ENCODE results near the gene TMEM41A. TPM values are rescaled to one million over a fixed set of nuclear protein-coding genes. Genes with fewer than 3 reads are reported as not detected.

TMEM41A gene
- polyA plus RNA-seq, 3 donors: 3.9 to 7.2 (median 5.4) TPM

DNA sequence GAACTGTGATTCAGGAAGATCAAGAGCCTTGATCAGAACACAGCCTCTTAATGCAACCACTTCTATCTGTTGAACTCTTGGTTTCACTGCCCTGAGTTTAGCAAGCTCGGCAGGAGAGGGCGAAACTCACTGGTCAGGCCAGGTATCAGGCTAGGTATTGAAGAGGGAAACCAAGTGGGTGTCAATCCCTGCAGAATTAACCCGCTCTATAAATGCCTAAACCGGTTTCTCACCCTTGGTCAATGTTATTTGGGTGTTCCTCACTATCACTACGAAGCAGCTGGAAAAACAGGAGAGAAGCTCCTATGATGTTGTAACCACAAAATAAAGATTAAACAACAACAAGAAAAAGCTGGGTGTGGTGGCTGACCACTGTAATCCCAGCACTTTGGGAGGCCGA, 29.7 kb upstream of the TMEM41A start:
- intact Hi-C loops (cut with micrococcal nuclease): no loop called here
- no peaks in the 10 kb centered on the region for H3K9me3 ChIP-seq (replicated peaks in 1 of 2; ENCODE audit: control insufficient read depth in 1 of 2, insufficient read depth in 1 of 2, low read length in 2 of 2)

DNA sequence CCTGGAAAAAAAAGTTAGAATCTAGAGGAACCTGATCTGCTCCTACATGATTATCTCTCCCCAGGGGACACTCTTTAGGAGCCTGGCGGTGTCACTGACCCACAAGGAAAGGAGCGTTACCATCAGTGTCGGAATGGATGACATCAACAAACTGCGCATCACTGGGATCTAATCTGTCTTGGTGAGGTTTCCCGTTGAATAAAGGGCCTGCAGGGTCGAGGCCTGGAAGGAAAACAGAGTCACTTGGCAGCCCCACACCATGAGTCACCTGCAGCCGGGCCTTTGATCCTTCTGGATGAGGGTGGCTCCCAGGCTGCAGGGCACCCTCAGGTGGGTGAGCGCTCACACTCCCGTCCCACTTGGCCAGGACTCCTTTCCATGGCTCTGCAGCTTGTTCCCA, 28.5 kb upstream of the TMEM41A start:
- Histone ChIP-seq H3K4me3 (replicated peaks in 1 of 3; ENCODE audit: low read depth in 2 of 3, low read length in 3 of 3) (no peak overlapping the region), H3K27ac (ENCODE audit: low read depth in 1 of 2, low read length in 2 of 2) (no peak overlapping the region), H3K79me2 (ENCODE audit: insufficient read depth, low read length) (no peaks in the 10 kb centered on the region), H3K9ac (ENCODE audit: insufficient read depth, low read length, poor library complexity, severe bottlenecking) (no peak overlapping the region), H3K4me1 (ENCODE audit: control insufficient read depth in 1 of 2, insufficient read depth in 2 of 2, low read length in 2 of 2) (no peaks in the 10 kb centered on the region), H3K9me3 (replicated peaks in 1 of 2; ENCODE audit: control insufficient read depth in 1 of 2, insufficient read depth in 1 of 2, low read length in 2 of 2) (no peaks in the 10 kb centered on the region), H3K27me3 (ENCODE audit: control insufficient read depth in 2 of 2, insufficient read depth in 2 of 2, low read length in 2 of 2) (no peaks in the 10 kb centered on the region), H3K36me3 (replicated peaks in 1 of 2; ENCODE audit: control insufficient read depth in 1 of 2, insufficient read depth in 2 of 2, low read length in 2 of 2) (no peaks in the 10 kb centered on the region), H3K4me2 (replicated peaks; ENCODE audit: extremely low read depth, low read length, poor library complexity, severe bottlenecking) (no peak overlapping the region), H2AFZ (ENCODE audit: insufficient read depth, low read depth, low read length, poor library complexity, severe bottlenecking) (no peak overlapping the region), H4K20me1 (ENCODE audit: insufficient read depth, low read length) (no peaks in the 10 kb centered on the region)
- Mint-ChIP-seq H3K36me3 (no peaks in the 10 kb centered on the region), H3K27ac (peak overlapping the region in 1 of 7 donors; percentile 15), H3K9me3 (peaks cover 0 to 2% (median 0%) of the 10 kb centered on the region in 7 donors), H3K27me3 (ENCODE audit: low read depth in 3 of 3) (peaks cover 6 to 13% (median 9%) of the 10 kb centered on the region in 3 donors), H3K4me3 (no peak overlapping the region), H3K4me1 (no peaks in the 10 kb centered on the region)
- WGBS (ENCODE audit: insufficient coverage): 95% methylated on average over 9 of the region's 9 CpGs
- TF ChIP-seq, protein P1, sequence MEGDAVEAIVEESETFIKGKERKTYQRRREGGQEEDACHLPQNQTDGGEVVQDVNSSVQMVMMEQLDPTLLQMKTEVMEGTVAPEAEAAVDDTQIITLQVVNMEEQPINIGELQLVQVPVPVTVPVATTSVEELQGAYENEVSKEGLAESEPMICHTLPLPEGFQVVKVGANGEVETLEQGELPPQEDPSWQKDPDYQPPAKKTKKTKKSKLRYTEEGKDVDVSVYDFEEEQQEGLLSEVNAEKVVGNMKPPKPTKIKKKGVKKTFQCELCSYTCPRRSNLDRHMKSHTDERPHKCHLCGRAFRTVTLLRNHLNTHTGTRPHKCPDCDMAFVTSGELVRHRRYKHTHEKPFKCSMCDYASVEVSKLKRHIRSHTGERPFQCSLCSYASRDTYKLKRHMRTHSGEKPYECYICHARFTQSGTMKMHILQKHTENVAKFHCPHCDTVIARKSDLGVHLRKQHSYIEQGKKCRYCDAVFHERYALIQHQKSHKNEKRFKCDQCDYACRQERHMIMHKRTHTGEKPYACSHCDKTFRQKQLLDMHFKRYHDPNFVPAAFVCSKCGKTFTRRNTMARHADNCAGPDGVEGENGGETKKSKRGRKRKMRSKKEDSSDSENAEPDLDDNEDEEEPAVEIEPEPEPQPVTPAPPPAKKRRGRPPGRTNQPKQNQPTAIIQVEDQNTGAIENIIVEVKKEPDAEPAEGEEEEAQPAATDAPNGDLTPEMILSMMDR (IDR thresholded peaks at IDR 0.05): no peak
- DNase-seq: no peak
- intact Hi-C loops (cut with micrococcal nuclease): no loop called here

More for the DNA sequence above, 29.7 kb upstream of the TMEM41A start:
- no peaks in the 10 kb centered on the region for H3K79me2 ChIP-seq (ENCODE audit: insufficient read depth, low read length)
- H3K4me1 Mint-ChIP-seq: no peaks in the 10 kb centered on the region
- no peak overlapping the region for H3K27ac ChIP-seq (ENCODE audit: low read depth in 1 of 2, low read length in 2 of 2)
- H2AFZ ChIP-seq (ENCODE audit: insufficient read depth, low read depth, low read length, poor library complexity, severe bottlenecking): no peak overlapping the region
- H4K20me1 ChIP-seq (ENCODE audit: insufficient read depth, low read length): no peaks in the 10 kb centered on the region
- no CpG with 5 or more reads among the region's 6 CpGs for WGBS (ENCODE audit: insufficient coverage)
- no peak for DNase-seq
- no peak overlapping the region for H3K27ac Mint-ChIP-seq
- H3K4me1 ChIP-seq (ENCODE audit: control insufficient read depth in 1 of 2, insufficient read depth in 2 of 2, low read length in 2 of 2): no peaks in the 10 kb centered on the region
- H3K4me2 ChIP-seq (replicated peaks; ENCODE audit: extremely low read depth, low read length, poor library complexity, severe bottlenecking): no peak overlapping the region
- H3K36me3 ChIP-seq (replicated peaks in 1 of 2; ENCODE audit: control insufficient read depth in 1 of 2, insufficient read depth in 2 of 2, low read length in 2 of 2): no peaks in the 10 kb centered on the region
- H3K4me3 Mint-ChIP-seq: no peak overlapping the region
- TF ChIP-seq, protein P1 (IDR thresholded peaks at IDR 0.05): no peak
- peaks cover 0 to 2% (median 0%) of the 10 kb centered on the region in 7 donors for H3K9me3 Mint-ChIP-seq
- H3K27me3 Mint-ChIP-seq (ENCODE audit: low read depth in 3 of 3): peaks cover 6 to 9% (median 9%) of the 10 kb centered on the region in 3 donors
- H3K36me3 Mint-ChIP-seq: no peaks in the 10 kb centered on the region
- no peak overlapping the region for H3K4me3 ChIP-seq (replicated peaks in 1 of 3; ENCODE audit: low read depth in 2 of 3, low read length in 3 of 3)
- H3K9ac ChIP-seq (ENCODE audit: insufficient read depth, low read length, poor library complexity, severe bottlenecking): no peak overlapping the region
- H3K27me3 ChIP-seq (ENCODE audit: control insufficient read depth in 2 of 2, insufficient read depth in 2 of 2, low read length in 2 of 2): no peaks in the 10 kb centered on the region

All from CD14-positive monocyte (primary cell).